GM20431 (cell line): Measurements from ENCODE around the gene OR8B3.
"Not testable (repeated sequence)": the region's sequence is repeated elsewhere in the genome, so short reads cannot be mapped to it uniquely, and the experiment has no call there.

ENCODE experiments used
- in situ Hi-C: fragments of 300-500 bp; cut with MseI, MboI; formaldehyde crosslinking; loops from one replicate; pipeline ENCODE4 v1.15.0; 2020; ENCODE audit warnings: low sequenced_read_pairs; ENCODE audit not compliant: unreplicated experiment

OR8B3 gene, protein sequence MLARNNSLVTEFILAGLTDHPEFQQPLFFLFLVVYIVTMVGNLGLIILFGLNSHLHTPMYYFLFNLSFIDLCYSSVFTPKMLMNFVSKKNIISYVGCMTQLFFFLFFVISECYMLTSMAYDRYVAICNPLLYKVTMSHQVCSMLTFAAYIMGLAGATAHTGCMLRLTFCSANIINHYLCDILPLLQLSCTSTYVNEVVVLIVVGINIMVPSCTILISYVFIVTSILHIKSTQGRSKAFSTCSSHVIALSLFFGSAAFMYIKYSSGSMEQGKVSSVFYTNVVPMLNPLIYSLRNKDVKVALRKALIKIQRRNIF

DNA sequence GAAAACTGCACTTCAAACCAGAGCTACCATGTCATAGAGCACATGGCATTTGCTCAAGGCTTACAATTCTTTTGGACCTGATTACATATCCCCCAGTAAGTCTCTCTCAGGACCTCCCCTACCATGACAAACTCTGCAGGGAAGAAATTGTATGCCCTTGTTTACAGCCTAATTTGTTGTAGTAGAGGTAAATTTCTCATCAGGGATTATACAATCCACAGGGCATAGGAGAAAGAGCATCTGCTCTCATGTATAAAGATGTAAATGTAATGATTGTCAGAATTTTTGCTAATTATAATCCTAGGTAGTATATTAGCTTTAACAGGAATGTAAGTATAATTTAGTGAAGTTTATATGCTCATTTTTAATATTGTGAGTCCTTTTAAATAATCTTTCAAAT lies at the start of gene OR8B3:
Gene OR8B3, minus strand, starts transcription at position 101 of the 400 bp plus-strand sequence. CDS start 1,673 bp downstream, outside the sequence.
- in situ Hi-C loops: no loop called here

DNA sequence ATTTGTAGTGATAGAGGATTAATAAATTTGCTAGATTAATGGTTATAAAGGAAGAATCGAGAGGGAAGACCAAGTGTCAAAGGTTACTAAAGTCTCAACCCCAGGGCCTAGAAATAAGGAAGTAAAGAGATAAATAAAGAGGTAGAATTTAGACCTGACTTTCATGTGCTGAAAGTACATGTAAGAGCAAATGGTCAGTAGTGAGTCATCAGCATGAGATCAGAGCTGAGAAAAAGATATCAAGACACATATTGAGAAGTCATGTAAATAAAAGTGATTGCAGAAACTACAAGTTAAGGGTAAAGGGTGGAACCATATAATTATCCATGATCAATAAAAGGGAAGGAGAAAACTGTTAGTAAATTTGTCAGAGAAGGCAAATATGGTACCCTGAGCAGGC lies 48.1 kb upstream of the OR8B3 start:
- in situ Hi-C loops: no loop called here

DNA sequence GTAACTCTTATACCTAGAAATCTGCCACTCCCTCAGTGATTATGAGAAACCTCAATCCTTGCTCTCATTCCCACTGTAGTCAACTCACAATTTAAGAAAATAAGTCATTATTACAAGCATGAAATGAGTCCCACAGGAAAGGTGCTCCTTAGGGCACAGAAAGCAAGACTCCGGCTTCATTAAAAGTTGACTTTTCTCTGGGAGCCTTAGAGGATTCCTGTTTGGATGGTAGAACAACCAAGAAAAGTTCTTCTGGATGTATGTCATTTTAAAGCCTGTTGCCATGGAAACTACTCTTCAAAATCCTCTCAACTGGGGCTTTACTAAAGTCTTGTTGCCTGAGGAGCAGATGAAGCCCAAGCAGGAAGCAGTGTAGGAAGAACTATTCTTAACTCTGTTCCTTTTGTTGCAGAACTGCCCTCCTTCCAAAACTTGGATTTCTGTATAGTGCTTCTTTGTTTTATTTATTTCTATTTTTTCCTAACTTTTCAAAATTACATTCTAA lies 46.9 kb upstream of the OR8B3 start, which contains the start of gene OR8B8:
Gene OR8B8, minus strand, starts transcription at position 51 of the 505 bp plus-strand sequence. CDS start 4,611 bp downstream, outside the sequence.
- in situ Hi-C loops: no loop called here

GRCh38 chr11:124442847-124443246 lies 44.0 kb upstream of the OR8B3 start:
- in situ Hi-C loops: no loop called here

- in situ Hi-C loops: no loop called here
Measured at GRCh38 chr11:124442442-124442841, 43.6 kb upstream of the OR8B3 start.

DNA sequence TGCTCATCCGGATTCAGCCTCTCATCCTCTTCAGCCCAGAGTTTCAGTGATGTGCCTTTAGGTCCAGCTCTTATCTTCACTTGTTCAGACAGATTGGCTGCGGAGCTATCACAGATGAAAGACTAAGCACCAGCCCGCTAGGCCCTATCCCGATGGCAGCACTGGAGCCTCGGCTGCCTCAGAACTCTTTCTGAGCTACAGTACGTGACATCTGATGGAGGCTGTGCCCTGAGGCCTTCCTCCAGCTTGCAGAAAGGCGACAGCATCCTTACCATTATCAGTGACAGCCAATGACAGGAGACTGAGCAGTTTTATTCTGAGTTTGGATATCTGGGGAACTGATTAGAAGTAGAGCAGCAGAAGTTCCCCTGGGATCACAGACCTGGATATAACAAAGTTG lies 42.7 kb upstream of the OR8B3 start:
- in situ Hi-C loops: no loop called here

DNA sequence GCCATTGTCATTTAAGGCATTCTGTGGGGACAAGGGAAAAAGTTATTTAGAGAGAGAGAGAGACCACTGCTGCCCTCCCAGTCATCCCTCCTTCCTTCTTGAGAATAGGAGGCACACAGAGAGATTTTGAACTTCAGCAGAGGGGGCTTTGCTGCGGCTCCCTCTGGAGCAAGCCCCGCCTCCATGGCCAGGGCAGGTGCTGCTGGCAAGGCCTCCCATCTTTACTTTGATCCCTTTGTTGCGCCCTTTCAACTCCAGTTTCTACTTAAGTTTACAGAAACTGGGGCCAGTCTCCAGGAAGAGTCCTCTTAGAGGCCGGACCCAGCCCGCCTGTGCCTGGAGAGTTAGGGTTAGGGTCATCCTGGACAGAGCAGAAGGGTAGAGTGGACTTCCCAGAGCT lies 42.3 kb upstream of the OR8B3 start:
- in situ Hi-C loops: no loop called here

GRCh38 chr11:124440608-124441007 lies 41.8 kb upstream of the OR8B3 start:
- in situ Hi-C loops: no loop called here

DNA sequence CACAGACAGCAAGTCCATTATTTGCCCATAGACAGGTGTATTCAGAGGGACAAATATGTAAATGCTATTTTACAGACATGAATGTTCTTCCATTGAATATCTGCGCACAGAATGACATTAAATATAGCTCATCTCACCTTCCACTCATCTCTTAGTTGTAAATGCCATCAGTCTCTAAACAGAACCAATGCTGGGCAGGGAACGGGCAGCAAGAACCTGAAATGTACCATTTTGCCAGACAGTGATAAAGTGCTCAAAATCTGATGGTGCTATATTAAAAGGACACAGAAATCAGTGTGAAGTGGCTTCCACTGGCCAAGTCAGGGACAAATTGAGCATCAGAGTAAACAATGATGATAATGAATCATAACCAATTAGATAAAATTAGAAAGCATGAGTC lies 35.9 kb upstream of the OR8B3 start:
- in situ Hi-C loops: no loop called here

DNA sequence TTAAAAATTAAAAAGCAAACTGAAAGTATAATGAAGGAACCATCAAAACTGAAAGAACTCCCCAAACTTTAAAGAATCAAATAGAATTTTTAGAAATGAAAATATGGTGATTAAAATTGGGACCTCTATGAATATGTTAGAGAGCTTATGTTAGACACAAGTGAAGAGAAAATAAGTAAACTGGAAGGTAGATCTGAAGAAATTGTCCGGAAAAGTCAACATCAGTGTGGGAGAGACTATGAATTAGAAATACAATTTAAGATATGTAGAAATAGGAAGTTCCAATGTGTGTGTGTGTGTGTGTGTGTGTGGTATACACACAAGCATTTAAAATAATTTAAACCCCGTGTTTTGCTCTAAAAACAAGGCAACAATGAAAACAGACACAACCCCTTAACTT lies 30.8 kb upstream of the OR8B3 start:
- in situ Hi-C loops: no loop called here

DNA sequence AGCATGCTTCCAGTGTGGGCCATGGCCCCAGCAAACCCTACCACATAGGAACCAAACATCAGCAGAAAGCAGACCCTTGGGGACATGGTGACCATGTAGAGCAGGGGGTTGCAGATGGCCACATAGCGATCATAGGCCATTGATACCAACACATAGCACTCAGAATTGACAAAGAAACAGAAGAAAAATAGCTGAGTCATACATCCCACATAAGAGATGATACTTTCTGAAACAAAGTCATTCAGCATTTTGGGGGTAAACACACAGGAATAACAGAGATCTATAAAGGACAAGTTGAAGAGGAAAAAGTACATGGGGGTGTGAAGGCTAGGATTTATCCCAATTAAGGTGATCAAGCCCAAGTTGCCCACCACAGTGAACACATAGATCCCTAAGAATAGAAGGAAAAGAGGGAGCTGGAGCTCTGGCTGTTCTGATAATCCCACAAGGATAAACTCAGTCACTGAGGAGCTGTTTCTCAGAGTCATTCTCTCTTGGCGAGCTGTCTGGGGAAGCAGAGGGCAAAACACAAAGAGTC lies 25.6 kb upstream of the OR8B3 start, which contains the start of gene OR8B4:
Gene OR8B4, minus strand, starts transcription at position 488 of the 538 bp plus-strand sequence. Its CDS starts 0 bp downstream, at position 488.
- in situ Hi-C loops: no loop called here

DNA sequence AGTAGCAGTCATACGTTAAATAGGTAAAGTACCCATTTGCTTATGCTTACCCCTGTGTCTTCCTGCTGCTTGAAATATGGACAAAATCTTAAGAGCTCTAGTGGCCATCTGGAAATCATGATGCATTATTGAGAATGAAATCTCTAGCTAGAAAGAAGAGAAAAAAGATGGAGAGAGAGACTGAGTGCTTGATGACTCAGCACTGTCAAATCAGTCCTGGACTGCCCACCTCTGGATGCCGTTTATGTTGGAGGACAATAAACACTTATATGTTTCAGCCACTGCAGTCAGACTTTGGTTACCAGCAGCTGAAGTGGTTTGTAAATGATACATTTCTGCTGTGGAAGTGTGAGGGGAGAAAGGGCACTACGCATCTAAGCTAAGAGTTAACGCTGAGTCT lies 22.2 kb upstream of the OR8B3 start:
- in situ Hi-C loops: no loop called here

GRCh38 chr11:124415356-124415923 lies 16.6 kb upstream of the OR8B3 start:
- in situ Hi-C loops: loop anchor here (10.0 kb wide), 1 partner anchor 169 kb away; no protein-coding TSS in a partner anchor

DNA sequence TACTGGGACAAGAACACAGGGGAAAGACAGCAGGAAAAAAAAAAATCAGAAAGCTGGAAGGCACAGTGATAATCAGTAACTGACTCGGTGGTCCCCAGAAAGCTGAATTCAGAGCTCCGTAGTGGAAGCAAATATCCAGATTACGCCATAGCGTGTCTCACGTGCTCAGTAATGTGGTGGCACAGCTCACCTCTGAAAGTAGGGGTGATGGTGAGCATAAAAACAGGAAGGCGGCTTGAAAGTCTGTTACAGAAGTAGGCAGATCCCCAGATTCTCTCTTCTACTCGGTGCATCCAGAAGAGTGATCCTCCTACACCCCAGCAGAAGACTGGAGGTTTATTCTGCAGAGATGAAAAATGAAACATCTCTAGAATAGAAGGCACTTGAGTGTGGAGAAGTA lies 11.1 kb upstream of the OR8B3 start:
- in situ Hi-C loops: loop anchor here (10.0 kb wide), 1 partner anchor 175 kb away; no protein-coding TSS in a partner anchor

DNA sequence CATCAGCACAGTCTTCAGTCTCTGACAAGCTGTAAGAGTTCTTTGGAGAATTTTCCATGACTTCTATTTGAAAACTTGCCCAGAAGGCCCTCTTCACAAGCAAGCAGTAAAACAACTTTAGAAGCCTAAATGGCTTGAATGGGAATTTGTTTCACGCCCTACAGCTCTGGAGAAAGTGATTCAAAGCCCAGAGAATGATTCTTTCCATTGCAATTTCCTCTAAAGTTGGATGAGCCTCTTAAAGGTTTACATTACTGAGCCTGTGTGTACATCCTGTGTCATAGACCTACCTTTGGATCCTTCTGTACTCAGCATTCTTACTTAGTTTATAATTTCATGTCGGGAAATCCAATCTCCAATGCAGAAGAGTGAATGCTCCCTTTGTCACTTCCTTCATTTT lies 6.8 kb upstream of the OR8B3 start:
- in situ Hi-C loops: no loop called here

DNA sequence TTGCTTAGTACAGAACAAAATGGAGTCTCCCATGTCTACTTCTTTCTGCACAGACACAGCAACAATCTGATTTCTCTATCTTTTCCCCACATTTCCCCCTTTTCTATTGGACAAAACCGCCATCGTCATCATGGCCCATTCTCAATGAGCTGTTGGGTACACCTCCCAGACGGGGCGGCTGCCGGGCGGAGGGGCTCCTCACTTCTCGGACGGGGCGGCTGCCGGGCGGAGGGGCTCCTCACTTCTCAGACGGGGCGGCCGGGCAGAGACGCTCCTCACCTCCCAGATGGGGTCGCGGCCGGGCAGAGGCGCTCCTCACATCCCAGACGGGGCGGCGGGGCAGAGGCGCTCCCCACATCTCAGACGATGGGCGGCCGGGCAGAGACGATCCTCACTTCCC lies 4.4 kb upstream of the OR8B3 start:
- in situ Hi-C loops: not testable (repeated sequence)

GRCh38 chr11:124402326-124402922 lies 3.6 kb upstream of the OR8B3 start:
- in situ Hi-C loops: no loop called here

GRCh38 chr11:124396847-124397246 lies 2.0 kb downstream of the OR8B3 start:
- in situ Hi-C loops: not testable (repeated sequence)

GRCh38 chr11:124394408-124394807 lies 4.4 kb downstream of the OR8B3 start:
- in situ Hi-C loops: no loop called here

- in situ Hi-C loops: no loop called here
Measured at GRCh38 chr11:124384399-124384798, 14.4 kb downstream of the OR8B3 start, which contains the start of gene OR8B2. TSS of gene OR8B2 (minus strand) at chr11:124384499. CDS start at chr11:124383343, 1,156 bp downstream.
